Chondrocyte (in vitro differentiated cells): Measurements from ENCODE around the gene DNAH2. TPM values are rescaled to one million over a fixed set of nuclear protein-coding genes. Genes with fewer than 3 reads are reported as not detected.

Experiments
- DNase-seq: peaks from one replicate; pipeline ENCODE4 v3.0.0; 2021; ENCODE audit warnings: mixed read lengths, low spot score
- H3K27ac Mint-ChIP-seq: one replicate; pipeline ENCODE4 v1.8.0; 2021; ENCODE audit warnings: mild to moderate bottlenecking, moderate library complexity, mixed read lengths; ENCODE audit not compliant: unreplicated experiment
- H3K27me3 Mint-ChIP-seq: 2 replicates; pipeline ENCODE4 v1.8.0; 2021; ENCODE audit warnings: low read depth, mixed read lengths
- H3K36me3 Mint-ChIP-seq: 2 replicates; pipeline ENCODE4 v1.8.0; 2021; ENCODE audit warnings: low read depth, mixed read lengths
- H3K4me1 Mint-ChIP-seq: 2 replicates; pipeline ENCODE4 v1.8.0; 2021; ENCODE audit warnings: low read depth, mild to moderate bottlenecking, mixed read lengths
- H3K4me3 Mint-ChIP-seq: one replicate; pipeline ENCODE4 v1.8.0; 2021; ENCODE audit warnings: mild to moderate bottlenecking, moderate library complexity, mixed read lengths; ENCODE audit not compliant: unreplicated experiment
- H3K9me3 Mint-ChIP-seq: 2 replicates; pipeline ENCODE4 v1.8.0; 2021; ENCODE audit warnings: low read depth, mixed read lengths
- CTCF ChIP-seq: fragments of 200-600 bp; sonication (generic); IDR thresholded peaks from 2 replicates; pipeline ENCODE4 v1.5.0; 2021; ENCODE audit warnings: antibody characterized with exemption, mild to moderate bottlenecking, moderate library complexity
- total RNA-seq: library from RNA; stranded (reverse); gene quantifications from 3 replicates; pipeline ENCODE4 v1.2.1, GENCODE V29; 2021

DNAH2 gene
- total RNA-seq, 1 donor from 2014 or later, result not detected

GRCh38 chr17:7818746-7819645 lies 101.5 kb downstream of the DNAH2 start:
- TF ChIP-seq CTCF, result no peak
- Mint-ChIP-seq H3K27me3 (peaks cover 27% of the 10 kb centered on the region), H3K4me1 (no peaks in the 10 kb centered on the region), H3K4me3 (no peak overlapping the region), H3K9me3 (no peaks in the 10 kb centered on the region), H3K27ac (no peak overlapping the region), H3K36me3 (no peaks in the 10 kb centered on the region)
- peak; percentile 79 for DNase-seq

DNA sequence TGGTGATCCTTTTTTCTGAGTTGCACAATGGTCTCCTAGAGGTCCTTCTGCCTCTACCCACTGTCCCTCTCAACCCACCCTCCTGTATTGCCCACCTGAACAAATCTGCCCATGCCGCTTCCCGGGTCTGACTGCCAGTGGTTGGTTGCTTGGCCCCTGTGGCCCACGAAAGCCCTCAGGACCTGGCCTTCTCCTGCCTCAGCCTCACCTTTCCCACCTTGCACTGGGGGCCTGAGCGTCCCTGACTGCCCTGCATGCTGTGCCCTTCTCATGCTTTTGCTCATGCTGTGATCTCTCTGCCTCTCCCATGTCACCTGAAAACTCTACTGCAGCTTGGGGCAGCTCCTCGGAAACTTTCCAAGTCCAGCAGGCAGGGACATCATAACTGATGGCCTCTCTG lies 102.7 kb downstream of the DNAH2 start:
- H3K27ac Mint-ChIP-seq, result no peak overlapping the region
- H3K9me3 Mint-ChIP-seq, result no peaks in the 10 kb centered on the region
- H3K4me1 Mint-ChIP-seq, result no peaks in the 10 kb centered on the region
- TF ChIP-seq CTCF, result no peak
- peaks cover 35% of the 10 kb centered on the region for H3K27me3 Mint-ChIP-seq
- peak; percentile 75 for DNase-seq
- H3K4me3 Mint-ChIP-seq, result no peak overlapping the region
- no peaks in the 10 kb centered on the region for H3K36me3 Mint-ChIP-seq

GRCh38 chr17:7822126-7822525 lies 104.6 kb downstream of the DNAH2 start:
- peaks cover 31% of the 10 kb centered on the region for H3K27me3 Mint-ChIP-seq
- peak; percentile 55 for DNase-seq
- no peaks in the 10 kb centered on the region for H3K9me3 Mint-ChIP-seq
- no peaks in the 10 kb centered on the region for H3K4me1 Mint-ChIP-seq
- no peaks in the 10 kb centered on the region for H3K36me3 Mint-ChIP-seq
- H3K27ac Mint-ChIP-seq, result no peak overlapping the region
- H3K4me3 Mint-ChIP-seq, result no peak overlapping the region
- no peak for TF ChIP-seq CTCF

DNA sequence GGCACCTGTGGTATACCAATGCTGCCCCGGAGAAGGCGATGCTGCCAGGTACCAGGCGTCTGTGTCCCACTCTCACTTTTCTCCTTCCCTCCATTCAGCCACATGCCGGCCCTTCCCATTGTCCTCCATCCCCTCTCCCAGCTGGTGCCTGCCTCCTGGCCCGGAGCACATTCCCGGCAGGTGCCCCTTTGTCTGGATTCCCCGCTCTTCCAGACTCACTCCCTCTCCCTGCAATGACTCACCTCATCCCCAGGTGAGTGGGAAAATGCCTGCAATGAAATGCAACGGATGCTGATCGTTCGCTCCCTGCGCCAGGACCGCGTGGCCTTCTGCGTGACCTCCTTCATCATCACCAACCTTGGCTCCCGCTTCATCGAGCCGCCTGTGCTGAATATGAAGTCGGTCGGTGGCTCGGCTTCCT lies 106.0 kb downstream of the DNAH2 start:
- Mint-ChIP-seq H3K4me1 (no peaks in the 10 kb centered on the region), H3K27ac (no peak overlapping the region), H3K9me3 (no peaks in the 10 kb centered on the region), H3K4me3 (no peak overlapping the region), H3K27me3 (peaks cover 36% of the 10 kb centered on the region), H3K36me3 (no peaks in the 10 kb centered on the region)
- peak; percentile 86 for DNase-seq
- no peak for TF ChIP-seq CTCF

GRCh38 chr17:7824021-7824924 lies 106.7 kb downstream of the DNAH2 start:
- Mint-ChIP-seq H3K27ac (no peak overlapping the region), H3K9me3 (no peaks in the 10 kb centered on the region), H3K27me3 (peaks cover 33% of the 10 kb centered on the region), H3K4me1 (no peaks in the 10 kb centered on the region), H3K36me3 (no peaks in the 10 kb centered on the region), H3K4me3 (no peak overlapping the region)
- TF ChIP-seq CTCF, result no peak
- DNase-seq, result peak; percentile 76
